SK-MEL-5 (cell line): Measurements from ENCODE around the gene PMPCA. TPM values are rescaled to one million over a fixed set of nuclear protein-coding genes. Genes with fewer than 3 reads are reported as not detected.

Source experiments
- DNase-seq: peaks from one replicate; pipeline ENCODE4 v3.0.0-alpha.2; 2016; ENCODE audit warnings: low read depth, low spot score
- in situ Hi-C: cut with HindIII; loops from 2 replicates; pipeline ENCODE4 v1.10.0; 2016; ENCODE audit warnings: low sequenced_read_pairs, high pct_unique_total_duplicates, low pct_unique_long_range_greater_than_20kb
- total RNA-seq: library from RNA; depleted of rRNA; stranded (reverse); fragments of >200 nt; shearing (Covaris generic); gene quantifications from 2 replicates; pipeline ENCODE4 v1.2.3, GENCODE V29; 2014

Gene PMPCA
- total RNA-seq, 1 experiment from 2014 or later, result 50.6 TPM

- no peak for DNase-seq
- in situ Hi-C loops, result no loop called here
These were observed 39.0 kb upstream of the PMPCA start for GRCh38 chr9:136371533-136371880.

GRCh38 chr9:136372006-136372405 is 38.5 kb upstream of the PMPCA start:
- in situ Hi-C loops, result no loop called here
- no peak for DNase-seq

- in situ Hi-C loops, result no loop called here
- peak; percentile 11 for DNase-seq
These were observed 37.7 kb upstream of the PMPCA start for GRCh38 chr9:136372561-136373299.

GRCh38 chr9:136373300-136374182 is 36.9 kb upstream of the PMPCA start, which contains the start of gene CARD9:
CARD9 (minus strand) TSS chr9:136373669; CDS start chr9:136372078, 1,591 bp downstream.
- in situ Hi-C loops, result no loop called here
- DNase-seq, result no peak

- no peak for DNase-seq
- in situ Hi-C loops, result no loop called here
These were observed 36.3 kb upstream of the PMPCA start for GRCh38 chr9:136374183-136374575.

GRCh38 chr9:136375096-136375495 is 35.4 kb upstream of the PMPCA start:
- in situ Hi-C loops, result no loop called here
- no peak for DNase-seq

GRCh38 chr9:136376457-136376856 is 34.0 kb upstream of the PMPCA start:
- DNase-seq, result no peak
- in situ Hi-C loops, result no loop called here

- in situ Hi-C loops, result no loop called here
- no peak for DNase-seq
These were observed 32.9 kb upstream of the PMPCA start for GRCh38 chr9:136377341-136378169.

- no peak for DNase-seq
- in situ Hi-C loops, result no loop called here
These were observed 32.1 kb upstream of the PMPCA start for GRCh38 chr9:136378170-136379002.

GRCh38 chr9:136379003-136379287 is 31.5 kb upstream of the PMPCA start:
- no peak for DNase-seq
- in situ Hi-C loops, result no loop called here

- DNase-seq, result no peak
- in situ Hi-C loops, result no loop called here
These were observed 31.1 kb upstream of the PMPCA start for GRCh38 chr9:136379401-136379800.

- in situ Hi-C loops, result no loop called here
- no peak for DNase-seq
These were observed 30.6 kb upstream of the PMPCA start for GRCh38 chr9:136379891-136380290.

GRCh38 chr9:136380381-136380780 is 30.1 kb upstream of the PMPCA start:
- in situ Hi-C loops, result no loop called here
- DNase-seq, result no peak

GRCh38 chr9:136381311-136381710 is 29.1 kb upstream of the PMPCA start:
- in situ Hi-C loops, result no loop called here
- no peak for DNase-seq

GRCh38 chr9:136381966-136382513 is 28.4 kb upstream of the PMPCA start:
- in situ Hi-C loops, result no loop called here
- DNase-seq, result no peak

GRCh38 chr9:136383436-136383835 is 27.0 kb upstream of the PMPCA start:
- in situ Hi-C loops, result no loop called here
- DNase-seq, result no peak

GRCh38 chr9:136385015-136385414 is 25.4 kb upstream of the PMPCA start:
- no peak for DNase-seq
- in situ Hi-C loops, result no loop called here
